SK-N-SH treated with all-trans-retinoic acid at 6 μM for 48 hours (cell line): ENCODE measurements around the gene TNFRSF21.

ENCODE experiments used
- ATAC-seq: fragments of 200-7000 bp; cut with Tn5 transposase; 3 replicates; pipeline ENCODE4 v1.9.1; 2020; ENCODE audit warnings: mild to moderate bottlenecking, moderate library complexity
- ARNTL ChIP-seq: fragments of 450-650 bp; formaldehyde crosslinking; IDR thresholded peaks from 2 replicates; pipeline ENCODE4 v1.5.0; 2020; ENCODE audit warnings: low read depth, mild to moderate bottlenecking, moderate library complexity, borderline replicate concordance
- BACH2 ChIP-seq: fragments of 250-450 bp; sonication (Bioruptor Pico); IDR thresholded peaks from 2 replicates; pipeline ENCODE4 v1.9.0; 2021; ENCODE audit warnings: mild to moderate bottlenecking, borderline replicate concordance
- CREB5 ChIP-seq: fragments of 250-450 bp; sonication (Bioruptor Pico); IDR thresholded peaks from 2 replicates; pipeline ENCODE4 v1.5.1; 2020; ENCODE audit warnings: low read depth, mild to moderate bottlenecking, moderate library complexity
- CSDC2 ChIP-seq: fragments of 250-450 bp; sonication (Bioruptor Pico); IDR thresholded peaks from 2 replicates; pipeline ENCODE4 v1.5.0; 2020; ENCODE audit warnings: mild to moderate bottlenecking, moderate library complexity
- CSRNP3 ChIP-seq: fragments of 250-450 bp; sonication (Bioruptor Pico); IDR thresholded peaks from 2 replicates; pipeline ENCODE4 v1.5.1; 2021; ENCODE audit warnings: mild to moderate bottlenecking, moderate library complexity
- ESRRG ChIP-seq: fragments of 250-450 bp; sonication (Bioruptor Pico); IDR thresholded peaks from 2 replicates; pipeline ENCODE4 v1.6.1; 2021; ENCODE audit warnings: mild to moderate bottlenecking
- ISL1 ChIP-seq: fragments of 250-450 bp; sonication (Bioruptor Pico); IDR thresholded peaks from 2 replicates; pipeline ENCODE4 v2.1.2; 2022; ENCODE audit warnings: mild to moderate bottlenecking, moderate library complexity
- OSR1 ChIP-seq: fragments of 250-450 bp; sonication (Bioruptor Pico); IDR thresholded peaks from 2 replicates; pipeline ENCODE4 v1.8.0; 2022; ENCODE audit warnings: moderate library complexity, mild to moderate bottlenecking, inconsistent platforms
- PPARA ChIP-seq: fragments of 250-450 bp; sonication (Bioruptor Pico); IDR thresholded peaks from 2 replicates; pipeline ENCODE4 v1.5.0; 2020; ENCODE audit warnings: mild to moderate bottlenecking, borderline replicate concordance
- SNAI2 ChIP-seq: fragments of 250-450 bp; sonication (Bioruptor Pico); IDR thresholded peaks from 2 replicates; pipeline ENCODE4 v1.5.0; 2020; ENCODE audit warnings: mild to moderate bottlenecking, moderate library complexity
- TCF4 ChIP-seq: fragments of 250-450 bp; sonication (Bioruptor Pico); IDR thresholded peaks from 2 replicates; pipeline ENCODE4 v1.8.0; 2021; ENCODE audit warnings: mild to moderate bottlenecking, moderate library complexity, borderline replicate concordance
- TOX ChIP-seq: fragments of 250-450 bp; sonication (Bioruptor Pico); IDR thresholded peaks from 2 replicates; pipeline ENCODE4 v1.8.0; 2021; ENCODE audit warnings: mild to moderate bottlenecking, moderate library complexity, borderline replicate concordance
- TSHZ2 ChIP-seq: fragments of 250-450 bp; sonication (Bioruptor Pico); IDR thresholded peaks from 2 replicates; pipeline ENCODE4 v1.5.0; 2020; ENCODE audit warnings: mild to moderate bottlenecking, moderate library complexity
- ZC3H10 ChIP-seq: fragments of 250-450 bp; sonication (Bioruptor Pico); IDR thresholded peaks from 2 replicates; pipeline ENCODE4 v1.5.1; 2021; ENCODE audit warnings: mild to moderate bottlenecking, moderate library complexity
- ZFP3 ChIP-seq: fragments of 250-450 bp; sonication (Bioruptor Pico); IDR thresholded peaks from 2 replicates; pipeline ENCODE4 v1.5.0; 2020; ENCODE audit warnings: mild to moderate bottlenecking, moderate library complexity
- ZFP30 ChIP-seq: fragments of 450-650 bp; formaldehyde crosslinking; IDR thresholded peaks from 2 replicates; pipeline ENCODE4 v1.5.0; 2022; ENCODE audit warnings: mild to moderate bottlenecking, moderate library complexity
- ZNF70 ChIP-seq: fragments of 450-650 bp; formaldehyde crosslinking; IDR thresholded peaks from 2 replicates; pipeline ENCODE4 v1.5.0; 2020; ENCODE audit warnings: mild to moderate bottlenecking, moderate library complexity
- ZNF8 ChIP-seq: fragments of 450-650 bp; formaldehyde crosslinking; IDR thresholded peaks from 2 replicates; pipeline ENCODE4 v1.5.0; 2020; ENCODE audit warnings: mild to moderate bottlenecking, moderate library complexity
- TF ChIP-seq, protein P1 (sequence below): fragments of 250-450 bp; sonication (Bioruptor Pico); IDR thresholded peaks from 2 replicates; pipeline ENCODE4 v1.8.0; 2020; ENCODE audit warnings: mild to moderate bottlenecking, moderate library complexity, borderline replicate concordance

TNFRSF21 gene

DNA sequence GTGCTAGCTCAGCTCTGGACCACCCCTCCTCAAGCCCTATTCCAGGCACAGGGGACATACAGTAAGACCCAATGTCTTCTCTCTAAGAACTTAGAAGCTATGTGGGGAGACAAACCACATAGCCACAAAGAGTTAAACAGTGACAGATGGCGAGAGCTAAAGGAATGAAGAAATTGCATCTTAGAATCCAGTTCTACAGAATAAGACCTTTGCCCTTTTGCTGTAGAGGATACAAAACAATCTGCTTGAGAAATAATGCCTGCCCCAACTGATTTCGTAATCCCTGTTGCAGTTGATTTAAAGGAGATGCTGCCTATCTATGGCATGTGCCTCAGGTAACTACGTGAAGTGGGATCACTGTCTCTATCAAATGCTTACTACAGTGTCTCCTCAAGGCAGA lies 31.2 kb downstream of the TNFRSF21 start:
- no peak for TF ChIP-seq ZNF8
- TF ChIP-seq BACH2: no peak
- TF ChIP-seq ESRRG (CRISPR knock-in tag): no peak
- TF ChIP-seq CREB5: no peak
- no peak for TF ChIP-seq OSR1 (CRISPR knock-in tag)
- TF ChIP-seq, protein P1, sequence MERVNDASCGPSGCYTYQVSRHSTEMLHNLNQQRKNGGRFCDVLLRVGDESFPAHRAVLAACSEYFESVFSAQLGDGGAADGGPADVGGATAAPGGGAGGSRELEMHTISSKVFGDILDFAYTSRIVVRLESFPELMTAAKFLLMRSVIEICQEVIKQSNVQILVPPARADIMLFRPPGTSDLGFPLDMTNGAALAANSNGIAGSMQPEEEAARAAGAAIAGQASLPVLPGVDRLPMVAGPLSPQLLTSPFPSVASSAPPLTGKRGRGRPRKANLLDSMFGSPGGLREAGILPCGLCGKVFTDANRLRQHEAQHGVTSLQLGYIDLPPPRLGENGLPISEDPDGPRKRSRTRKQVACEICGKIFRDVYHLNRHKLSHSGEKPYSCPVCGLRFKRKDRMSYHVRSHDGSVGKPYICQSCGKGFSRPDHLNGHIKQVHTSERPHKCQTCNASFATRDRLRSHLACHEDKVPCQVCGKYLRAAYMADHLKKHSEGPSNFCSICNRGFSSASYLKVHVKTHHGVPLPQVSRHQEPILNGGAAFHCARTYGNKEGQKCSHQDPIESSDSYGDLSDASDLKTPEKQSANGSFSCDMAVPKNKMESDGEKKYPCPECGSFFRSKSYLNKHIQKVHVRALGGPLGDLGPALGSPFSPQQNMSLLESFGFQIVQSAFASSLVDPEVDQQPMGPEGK (CRISPR knock-in tag): no peak
- no peak for TF ChIP-seq ZC3H10 (CRISPR knock-in tag)
- no peak for ATAC-seq

- TF ChIP-seq ZC3H10 (CRISPR knock-in tag) (no peak), OSR1 (CRISPR knock-in tag) (no peak), ZFP30 (CRISPR knock-in tag) (no peak)
- TF ChIP-seq, protein P1 (CRISPR knock-in tag): no peak
- no peak for ATAC-seq
These were observed 32.0 kb downstream of the TNFRSF21 start for GRCh38 chr6:47277702-47278101.

DNA sequence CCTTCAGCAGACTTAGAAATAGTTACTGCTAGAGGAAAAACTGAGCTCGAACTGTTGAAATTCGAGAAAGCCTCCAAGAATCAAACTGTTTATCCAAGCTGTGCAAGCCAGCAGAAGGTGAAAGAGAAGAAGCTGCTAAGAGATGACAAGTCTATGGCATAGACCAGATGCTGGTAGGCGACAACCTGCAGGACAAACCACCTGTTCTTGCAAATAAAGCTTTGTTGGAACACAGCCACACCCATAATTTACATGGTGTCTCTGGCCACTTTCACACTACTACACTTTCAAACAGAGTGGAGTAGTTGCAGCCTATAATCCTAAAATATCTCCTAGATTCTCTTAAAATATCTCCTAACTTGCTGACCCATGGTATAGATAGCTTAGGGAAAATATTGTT lies 33.3 kb downstream of the TNFRSF21 start:
- no peak for ATAC-seq
- TF ChIP-seq OSR1 (CRISPR knock-in tag) (no peak), ZFP3 (CRISPR knock-in tag) (no peak), SNAI2 (CRISPR knock-in tag) (no peak), ARNTL (no peak), TSHZ2 (CRISPR knock-in tag) (no peak), ZNF70 (CRISPR knock-in tag) (no peak), CSRNP3 (CRISPR knock-in tag) (no peak), CSDC2 (no peak), ISL1 (CRISPR knock-in tag) (no peak), PPARA (CRISPR knock-in tag) (no peak), ESRRG (CRISPR knock-in tag) (no peak), TCF4 (CRISPR knock-in tag) (no peak), TOX (CRISPR knock-in tag) (no peak), ZFP30 (CRISPR knock-in tag) (no peak)
- TF ChIP-seq, protein P1 (CRISPR knock-in tag): no peak
